Uterus (tissue), 4 donors: Measurements from ENCODE around the gene AHI1. TPM values are rescaled to one million over a fixed set of nuclear protein-coding genes. Genes with fewer than 3 reads are reported as not detected.

Source experiments
- DNase-seq, 2 donors: peaks; one replicate each; pipeline ENCODE4 v3.0.0-alpha.2; 2019 to 2020
- H3K27ac ChIP-seq, 2 donors: fragments of 200-600 bp; sonication (generic); 1 replicate in 1 of 2; 2 replicates in 1 of 2; pipeline ENCODE4 v1.5.1; 2016 to 2018
- H3K27me3 ChIP-seq, 2 donors: fragments of 200-600 bp; sonication (generic); one replicate each; pipeline ENCODE4 v1.5.1; 2018 to 2019; ENCODE audit warnings: control low read depth in 1 of 2
- H3K36me3 ChIP-seq, 2 donors: fragments of 200-600 bp; sonication (generic); one replicate each; pipeline ENCODE4 v1.5.1; 2019; ENCODE audit warnings: control low read depth in 1 of 2
- H3K4me1 ChIP-seq, 2 donors: fragments of 200-600 bp; sonication (generic); one replicate each; pipeline ENCODE4 v1.5.1; 2018 to 2019; ENCODE audit warnings: control low read depth in 1 of 2
- H3K4me3 ChIP-seq, 2 donors: fragments of 200-600 bp; sonication (generic); 1 replicate in 1 of 2; 2 replicates in 1 of 2; pipeline ENCODE4 v1.5.1; 2018 to 2019; ENCODE audit warnings: mild to moderate bottlenecking in 1 of 2
- H3K9me3 ChIP-seq, 2 donors: fragments of 200-600 bp; sonication (generic); one replicate each; pipeline ENCODE4 v1.5.1; 2019; ENCODE audit warnings: control low read depth in 1 of 2
- CTCF ChIP-seq, 4 experiments: fragments of 200-600 bp in 2 of 4; fragments of 450-650 bp in 2 of 4; sonication (generic) in 2 of 4; IDR thresholded peaks; one replicate each; pipeline ENCODE4 v1.5.1; 2016 to 2019; ENCODE audit warnings: antibody characterized with exemption in 4 of 4, mild to moderate bottlenecking in 2 of 4, moderate library complexity in 1 of 4
- POLR2A ChIP-seq, 2 donors: fragments of 450-650 bp; IDR thresholded peaks; one replicate each; pipeline ENCODE4 v1.6.1; 2016; ENCODE audit warnings: antibody characterized with exemption in 2 of 2, mild to moderate bottlenecking in 1 of 2, moderate library complexity in 1 of 2
- intact Hi-C: fragments of 100-400 bp; cut with DNase I; formaldehyde crosslinking; loops from one replicate; pipeline ENCODE4 v1.15.1; 2023; ENCODE audit warnings: low total_unique reads
- total RNA-seq, 4 donors: library from RNA; depleted of rRNA in 3 of 4; stranded (reverse); fragments of >200 nt in 3 of 4; gene quantifications; one replicate each; pipeline versions ENCODE4 v1.1.0 to v1.2.4, GENCODE V29; 2014 to 2023
- donor health status: DM: yes; HTN: yes; CAD: no.

The AHI1 gene
- total RNA-seq, 4 donors from 2014 or later: 43.5 to 85.1 (median 47.3) TPM

- no peaks in the 10 kb centered on the region for H3K36me3 ChIP-seq
- intact Hi-C loops: no loop called here
- no peak overlapping the region for H3K4me3 ChIP-seq
- H3K27me3 ChIP-seq: no peaks in the 10 kb centered on the region
- DNase-seq: no peak
- TF ChIP-seq CTCF (IDR thresholded peaks at IDR 0.05) (no peak), POLR2A (IDR thresholded peaks at IDR 0.05) (no peak)
- no peak overlapping the region for H3K27ac ChIP-seq
- H3K9me3 ChIP-seq: no peaks in the 10 kb centered on the region
- no peaks in the 10 kb centered on the region for H3K4me1 ChIP-seq
Observed at GRCh38 chr6:135329851-135330803, 167.4 kb downstream of the AHI1 start.

DNA sequence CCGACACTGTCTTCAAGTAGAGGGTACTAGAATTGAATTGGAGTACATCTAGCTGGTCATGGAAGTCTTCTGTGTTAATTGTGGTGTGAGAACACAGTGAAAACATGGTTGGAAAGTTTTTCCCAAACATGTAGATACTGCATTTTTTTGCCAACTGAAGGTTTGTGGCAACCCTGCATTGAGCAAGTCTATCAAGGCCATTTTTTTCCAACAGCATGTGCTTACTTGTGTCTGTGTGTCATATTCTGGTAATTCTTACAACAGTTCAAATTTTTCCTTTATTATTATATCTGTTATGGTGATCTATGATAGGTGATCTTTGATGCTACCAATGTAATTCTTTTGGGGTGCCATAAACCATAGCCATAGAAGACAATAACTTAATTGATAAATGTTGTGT lies 169.4 kb downstream of the AHI1 start:
- H3K4me1 ChIP-seq: no peaks in the 10 kb centered on the region
- no peak overlapping the region for H3K27ac ChIP-seq
- TF ChIP-seq CTCF (IDR thresholded peaks at IDR 0.05): no peak
- no peaks in the 10 kb centered on the region for H3K9me3 ChIP-seq
- H3K27me3 ChIP-seq: no peaks in the 10 kb centered on the region
- H3K4me3 ChIP-seq: no peak overlapping the region
- DNase-seq: no peak
- intact Hi-C loops: no loop called here
- no peaks in the 10 kb centered on the region for H3K36me3 ChIP-seq

DNA sequence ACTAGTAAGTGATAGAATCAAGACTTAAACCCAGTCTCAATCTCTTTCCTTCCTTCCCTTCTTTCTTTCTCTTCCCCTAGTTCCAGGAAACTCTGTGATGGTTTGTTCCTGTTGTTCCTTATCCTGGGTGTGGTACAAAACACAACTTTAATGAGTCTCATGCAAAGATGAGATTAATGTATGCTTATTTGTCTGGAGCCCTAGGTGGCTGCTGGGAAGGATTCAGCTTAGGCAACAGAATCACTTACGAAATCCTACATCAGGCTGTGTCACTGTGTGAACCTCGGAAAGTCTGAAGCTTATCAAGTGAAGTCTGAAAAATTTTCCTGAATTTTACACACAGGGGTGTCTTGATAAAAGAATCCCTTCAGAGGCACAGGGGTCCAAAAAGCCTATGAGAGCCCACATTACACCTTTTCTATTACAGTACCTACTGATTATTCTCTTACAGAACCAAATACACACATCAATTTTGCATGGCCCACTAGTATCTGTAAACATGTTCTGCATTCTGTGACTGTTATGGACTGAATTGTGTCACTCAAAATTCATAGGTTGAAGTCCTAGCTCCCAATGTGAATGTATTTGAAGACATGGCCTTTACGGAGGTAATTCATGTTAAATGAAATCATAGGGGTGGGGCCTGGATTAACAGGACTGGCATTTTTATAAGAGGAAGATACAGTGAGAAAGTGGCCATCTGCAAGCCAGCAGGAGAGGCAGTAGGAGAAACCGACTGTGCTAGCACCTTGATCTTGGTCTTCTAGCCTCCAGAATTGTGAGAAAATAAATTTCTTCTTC lies 171.7 kb downstream of the AHI1 start:
- intact Hi-C loops: no loop called here
- H3K36me3 ChIP-seq: no peaks in the 10 kb centered on the region

DNA sequence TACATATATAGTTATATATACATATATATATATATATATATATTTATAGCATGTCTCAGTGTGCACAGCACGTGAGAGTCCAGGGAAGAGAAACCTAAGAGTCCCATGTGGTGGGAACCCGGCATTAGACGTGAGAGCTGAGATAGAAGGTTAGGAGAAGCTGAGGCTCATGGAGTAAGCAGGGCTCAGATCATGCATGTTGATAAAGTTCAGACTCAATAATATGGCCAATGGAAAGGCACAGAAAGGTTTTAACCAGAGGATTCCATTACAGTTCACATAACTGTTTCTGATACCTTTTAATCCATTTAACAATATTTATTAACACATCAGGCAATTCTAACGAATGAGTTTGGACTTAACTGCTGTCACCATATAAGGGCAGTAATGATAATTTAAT lies 173.0 kb downstream of the AHI1 start:
- Histone ChIP-seq H3K4me3 (no peak overlapping the region), H3K4me1 (no peaks in the 10 kb centered on the region), H3K9me3 (no peaks in the 10 kb centered on the region), H3K36me3 (no peaks in the 10 kb centered on the region), H3K27me3 (no peaks in the 10 kb centered on the region), H3K27ac (no peak overlapping the region)
- no peak for DNase-seq
- TF ChIP-seq CTCF (IDR thresholded peaks at IDR 0.05) (no peak), POLR2A (IDR thresholded peaks at IDR 0.05) (no peak)
- intact Hi-C loops: no loop called here

More for the DNA sequence above, 171.7 kb downstream of the AHI1 start:
- Histone ChIP-seq H3K27me3 (no peaks in the 10 kb centered on the region), H3K9me3 (no peaks in the 10 kb centered on the region), H3K4me3 (no peak overlapping the region), H3K27ac (no peak overlapping the region), H3K4me1 (no peaks in the 10 kb centered on the region)
- TF ChIP-seq CTCF (IDR thresholded peaks at IDR 0.05) (no peak), POLR2A (IDR thresholded peaks at IDR 0.05) (no peak)
- DNase-seq: no peak

- Histone ChIP-seq H3K27me3 (no peaks in the 10 kb centered on the region), H3K36me3 (no peaks in the 10 kb centered on the region), H3K9me3 (no peaks in the 10 kb centered on the region), H3K4me1 (no peaks in the 10 kb centered on the region), H3K4me3 (no peak overlapping the region), H3K27ac (no peak overlapping the region)
- DNase-seq: no peak
- intact Hi-C loops: no loop called here
- no peak for TF ChIP-seq CTCF (IDR thresholded peaks at IDR 0.05)
- no peak for TF ChIP-seq POLR2A (IDR thresholded peaks at IDR 0.05)
Observed at GRCh38 chr6:135323979-135324378, 173.6 kb downstream of the AHI1 start.
